HG03565 (cell line): ENCODE measurements around the gene HIGD1A.
A peak's percentile ranks its signal among the peaks of the same experiment; 100 is the strongest.
"Not testable (repeated sequence)": the region's sequence is repeated elsewhere in the genome, so short reads cannot be mapped to it uniquely, and the experiment has no call there.

Experiments
- ATAC-seq: cut with Tn5 transposase; IDR thresholded peaks from one replicate; pipeline ENCODE4 v1.9.1; 2021; ENCODE audit warnings: mild to moderate bottlenecking, moderate library complexity; ENCODE audit not compliant: unreplicated experiment

HIGD1A gene

DNA sequence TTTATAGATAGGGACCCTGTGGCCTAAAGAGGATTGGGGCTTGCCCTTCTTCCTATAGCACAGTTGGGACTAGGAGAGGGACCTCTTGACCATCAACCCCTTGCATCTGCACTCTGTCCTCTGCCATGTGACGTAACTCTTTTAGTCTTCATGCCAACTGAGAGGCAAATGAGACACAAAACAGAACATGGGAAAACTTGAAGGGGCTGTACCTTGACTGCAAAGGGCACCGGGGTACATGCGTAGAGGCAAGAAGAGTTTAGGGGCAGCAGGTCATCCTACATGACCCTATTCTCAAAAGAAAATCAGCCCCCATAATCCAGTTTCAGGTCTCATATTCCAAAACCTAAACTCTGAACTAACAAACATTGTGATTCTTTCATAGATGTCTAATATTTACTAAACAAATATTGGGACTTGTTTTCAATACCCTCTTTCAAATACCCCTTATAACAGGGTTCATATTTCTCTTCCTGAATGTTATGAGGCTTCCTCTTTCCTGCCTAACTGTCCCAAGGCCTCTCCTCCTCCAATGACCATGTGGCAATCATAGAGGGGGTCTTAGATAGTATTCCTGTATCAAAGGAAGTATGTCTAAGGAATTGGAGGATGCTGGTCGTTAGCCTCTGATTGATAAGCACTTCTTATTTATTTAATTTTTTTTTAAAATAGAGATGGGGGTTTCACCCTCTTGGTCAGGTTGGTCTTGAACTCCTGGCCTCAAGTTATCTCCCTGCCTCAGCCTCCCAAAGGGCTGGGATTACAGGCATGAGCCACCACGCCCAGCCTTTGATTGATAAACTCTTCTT lies 25.5 kb upstream of the HIGD1A start:
- no peak for ATAC-seq

DNA sequence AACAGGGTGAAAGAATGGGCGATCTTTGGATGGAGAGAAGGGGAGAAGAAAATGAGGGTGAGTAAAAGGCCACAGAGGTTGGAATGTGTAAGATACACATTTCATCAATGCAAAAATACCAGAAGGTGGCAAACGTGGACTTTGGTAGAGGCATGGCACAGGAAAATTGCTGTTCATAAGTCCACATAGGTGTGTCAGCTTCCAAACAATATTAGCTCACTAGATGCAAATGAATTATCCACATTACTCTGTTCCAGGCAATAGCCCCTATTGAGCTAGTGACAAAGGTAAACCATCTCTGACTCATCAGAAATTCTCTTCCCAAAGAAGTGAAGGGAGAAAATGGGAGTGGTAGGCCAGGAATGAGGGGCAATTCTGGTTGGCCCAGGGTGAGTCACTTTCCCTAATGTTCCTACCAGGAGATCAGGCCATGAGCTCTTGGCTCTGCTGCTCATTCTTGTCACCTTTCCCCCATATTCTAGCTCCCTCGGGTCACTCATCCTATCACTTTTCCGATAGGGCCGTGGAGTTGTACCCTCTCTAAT lies 24.9 kb upstream of the HIGD1A start:
- ATAC-seq = no peak

DNA sequence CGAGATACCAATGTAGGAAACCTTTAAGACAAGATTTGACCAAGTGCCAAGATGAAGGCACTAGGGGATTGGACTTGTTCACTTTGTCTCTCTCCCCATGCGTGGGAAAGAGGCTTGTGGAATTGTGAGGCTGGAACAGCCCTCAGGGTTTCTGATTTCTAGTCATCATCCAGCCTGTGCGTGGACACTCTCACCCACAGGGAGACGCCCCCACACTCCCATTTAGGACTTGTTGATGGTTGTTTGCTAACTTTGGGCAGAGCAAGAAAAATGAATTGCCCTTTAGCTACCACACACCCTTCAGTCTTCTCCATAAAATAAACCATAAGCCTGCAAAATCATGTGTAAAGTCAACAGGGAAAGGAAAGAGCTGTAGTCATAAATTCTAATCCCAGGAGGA lies 23.4 kb upstream of the HIGD1A start:
- no peak for ATAC-seq

DNA sequence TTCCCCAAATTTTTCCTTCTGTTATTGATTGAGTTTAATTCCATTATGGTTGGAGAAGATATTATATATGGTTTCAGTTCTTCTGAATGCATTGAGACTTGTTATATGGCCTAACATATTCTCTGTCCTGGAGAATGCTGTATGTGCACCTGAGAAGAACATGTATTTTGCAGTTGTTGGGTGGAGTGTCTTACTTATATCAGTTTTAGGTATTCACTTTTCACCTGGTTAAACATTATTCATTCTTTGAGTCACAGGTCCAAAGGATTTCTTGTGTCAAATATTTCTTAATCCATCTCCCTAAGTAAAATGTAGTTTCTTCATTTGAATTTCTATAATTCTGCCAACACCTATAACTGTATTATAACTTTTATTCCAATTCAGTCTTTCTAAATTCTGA lies 22.7 kb upstream of the HIGD1A start:
- no peak for ATAC-seq

DNA sequence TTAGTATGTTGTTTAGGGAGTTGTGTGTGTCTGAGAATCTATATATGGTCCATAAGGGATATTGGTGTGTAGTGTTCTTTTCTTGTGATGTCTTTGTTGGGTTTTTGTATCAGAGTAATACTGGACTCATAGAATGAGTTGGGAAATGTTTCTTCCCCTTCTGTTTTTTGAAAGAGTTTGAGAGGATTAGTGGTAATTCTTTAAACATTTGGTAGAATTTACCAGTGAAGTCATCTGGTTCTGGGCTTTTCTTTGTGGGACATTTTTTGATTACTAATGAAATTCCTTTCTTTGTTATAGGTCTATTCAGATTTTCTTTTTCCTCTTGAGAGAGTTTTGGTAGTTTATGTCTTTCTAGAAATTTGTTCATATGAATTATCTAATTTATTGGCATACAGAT lies 21.9 kb upstream of the HIGD1A start:
- no peak for ATAC-seq

DNA sequence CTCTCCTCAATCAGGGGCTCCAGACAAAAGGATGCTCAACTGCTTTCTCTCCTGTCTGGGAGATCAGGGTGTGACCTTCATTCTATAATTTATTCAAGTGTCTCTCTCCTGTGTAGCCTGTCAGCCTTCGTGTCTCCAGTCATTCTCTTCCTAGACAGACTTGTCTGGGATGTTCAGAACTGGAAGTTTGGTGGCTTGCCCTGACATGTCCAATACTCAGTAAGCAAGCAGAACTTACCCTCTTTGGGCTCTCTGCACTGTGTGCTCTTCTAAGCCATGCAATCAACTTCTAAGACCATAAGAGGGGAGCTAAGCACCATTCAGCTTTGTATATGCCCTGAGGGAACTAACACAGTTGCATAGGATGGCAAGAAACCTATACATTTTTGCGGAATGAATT lies 19.1 kb upstream of the HIGD1A start:
- no peak for ATAC-seq

DNA sequence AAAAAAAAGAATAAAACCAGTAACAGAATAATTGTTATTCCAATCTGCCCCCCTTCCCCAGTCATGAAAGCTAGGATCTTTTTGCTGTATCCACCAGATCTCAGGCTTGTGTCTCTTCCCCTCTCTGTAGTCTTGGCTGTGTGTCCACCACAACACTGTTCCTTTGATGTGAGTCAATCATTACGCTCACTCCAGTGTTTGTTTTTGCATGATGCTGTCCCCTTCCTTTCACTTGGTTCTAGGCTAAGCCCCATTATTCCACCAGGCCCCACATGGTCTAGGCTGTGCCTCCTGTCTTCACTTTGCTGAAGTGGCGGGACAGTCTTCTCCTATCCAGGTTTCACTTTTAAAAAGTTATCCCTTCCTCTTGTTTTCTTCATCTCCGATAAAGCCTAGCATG lies 18.5 kb upstream of the HIGD1A start:
- no peak for ATAC-seq

DNA sequence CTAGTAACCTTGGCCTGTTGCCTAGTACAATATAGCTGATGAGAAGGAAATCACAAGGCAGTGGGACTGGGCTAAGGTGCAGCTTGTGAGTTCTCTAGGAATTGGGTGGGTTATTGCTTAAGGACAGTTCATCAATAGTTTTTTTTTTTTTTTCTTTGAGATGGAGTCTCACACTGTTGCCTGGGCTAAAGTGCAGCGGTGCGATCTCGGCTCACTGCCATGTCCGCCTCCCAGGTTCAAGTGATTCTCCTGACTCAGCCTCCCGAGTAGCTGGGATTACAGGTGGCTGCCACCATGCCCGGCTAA lies 16.4 kb upstream of the HIGD1A start:
- ATAC-seq = no peak

DNA sequence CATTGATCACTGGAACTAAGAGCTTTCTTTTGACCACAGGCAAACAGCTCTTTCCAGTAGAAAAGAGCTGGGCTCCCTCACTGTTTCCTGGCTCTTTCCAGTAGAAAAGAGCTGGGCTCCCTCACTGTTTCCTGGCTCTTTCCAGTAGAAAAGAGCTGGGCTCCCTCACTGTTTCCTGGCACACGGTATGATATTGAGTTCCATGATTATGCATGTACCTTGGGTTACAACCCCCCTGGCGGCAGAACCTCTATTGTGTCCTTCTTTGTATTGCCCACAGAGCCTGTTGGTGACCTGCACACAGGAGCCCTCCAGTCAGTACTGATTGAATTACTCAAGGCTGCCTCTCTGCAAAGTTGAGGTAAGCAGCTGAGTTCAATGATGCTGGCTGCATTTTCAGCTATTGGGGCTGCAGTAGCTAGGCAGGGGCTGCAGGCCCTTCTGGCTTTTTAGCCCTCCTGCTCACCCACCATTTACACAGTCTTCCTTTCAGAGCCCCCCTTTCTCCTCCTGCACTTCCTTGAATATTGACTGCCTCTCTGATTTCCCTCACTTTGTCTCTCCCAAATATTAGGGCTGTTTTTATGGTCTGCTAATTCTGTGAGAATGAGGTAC lies 15.2 kb upstream of the HIGD1A start:
- ATAC-seq = no peak

DNA sequence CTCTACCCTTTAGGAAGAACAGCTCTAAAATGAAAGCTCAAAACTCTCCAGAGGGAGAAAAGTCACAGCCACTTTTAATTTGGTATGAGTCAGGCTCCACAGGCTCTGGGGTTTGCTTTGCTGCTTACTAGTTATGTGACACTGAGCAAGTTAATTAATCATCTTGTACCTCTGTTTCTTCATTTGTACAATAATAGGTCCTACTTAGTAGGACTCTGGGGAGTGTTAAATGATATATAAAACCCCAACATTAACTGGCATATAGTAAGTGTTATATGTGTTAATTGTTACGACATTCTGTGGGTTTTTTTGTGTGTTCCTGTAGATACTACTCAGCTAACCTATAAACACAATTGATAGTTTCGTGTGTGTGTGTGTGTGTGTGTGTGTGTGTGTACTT lies 11.5 kb upstream of the HIGD1A start:
- no peak for ATAC-seq

DNA sequence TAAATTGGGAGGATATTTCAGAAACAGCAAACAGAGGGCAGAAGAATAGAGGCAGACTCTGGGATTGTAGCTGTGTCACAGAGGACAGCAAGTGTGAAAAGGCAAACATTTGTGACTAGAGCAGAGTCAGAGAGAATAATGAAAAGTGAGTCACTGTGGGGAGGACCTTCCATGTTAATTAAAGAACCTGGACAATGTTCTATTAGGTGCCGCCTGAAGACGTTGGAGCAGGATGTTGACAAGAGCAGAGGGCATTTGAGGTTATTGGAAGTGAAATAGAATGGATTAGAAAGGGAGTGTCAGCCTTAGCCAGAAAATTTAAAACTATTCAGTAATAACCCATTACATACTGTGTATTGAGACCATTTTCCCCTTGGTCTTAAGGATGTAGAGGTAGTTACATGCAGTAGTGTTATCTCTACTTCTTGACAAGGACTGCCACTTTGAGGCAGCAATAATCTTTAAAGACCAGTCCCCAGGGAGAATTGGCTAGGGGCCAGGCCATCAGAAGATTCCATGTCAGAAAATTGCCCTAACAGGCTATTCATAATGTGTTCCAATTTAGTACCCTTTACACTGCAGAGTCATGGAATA lies 10.7 kb upstream of the HIGD1A start:
- ATAC-seq = no peak

DNA sequence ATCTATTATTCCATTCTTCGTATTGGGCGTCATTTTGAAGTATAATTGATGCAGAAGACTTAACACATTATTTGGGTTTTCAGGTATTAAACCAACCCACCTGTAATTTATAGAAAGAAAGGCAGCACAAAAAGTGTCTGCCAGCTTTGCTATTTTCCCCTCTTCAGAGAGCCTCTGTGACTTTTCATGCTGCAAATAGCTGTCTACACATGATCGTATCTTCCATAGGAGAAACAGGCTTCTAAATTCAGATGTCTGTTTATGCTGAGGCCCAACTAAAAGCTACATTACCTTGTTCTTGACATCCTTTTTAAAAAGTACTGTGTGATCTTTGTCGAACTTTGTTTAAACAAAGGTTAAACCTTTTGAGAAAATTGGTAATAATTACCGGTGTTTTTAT lies 10.0 kb upstream of the HIGD1A start:
- no peak for ATAC-seq

DNA sequence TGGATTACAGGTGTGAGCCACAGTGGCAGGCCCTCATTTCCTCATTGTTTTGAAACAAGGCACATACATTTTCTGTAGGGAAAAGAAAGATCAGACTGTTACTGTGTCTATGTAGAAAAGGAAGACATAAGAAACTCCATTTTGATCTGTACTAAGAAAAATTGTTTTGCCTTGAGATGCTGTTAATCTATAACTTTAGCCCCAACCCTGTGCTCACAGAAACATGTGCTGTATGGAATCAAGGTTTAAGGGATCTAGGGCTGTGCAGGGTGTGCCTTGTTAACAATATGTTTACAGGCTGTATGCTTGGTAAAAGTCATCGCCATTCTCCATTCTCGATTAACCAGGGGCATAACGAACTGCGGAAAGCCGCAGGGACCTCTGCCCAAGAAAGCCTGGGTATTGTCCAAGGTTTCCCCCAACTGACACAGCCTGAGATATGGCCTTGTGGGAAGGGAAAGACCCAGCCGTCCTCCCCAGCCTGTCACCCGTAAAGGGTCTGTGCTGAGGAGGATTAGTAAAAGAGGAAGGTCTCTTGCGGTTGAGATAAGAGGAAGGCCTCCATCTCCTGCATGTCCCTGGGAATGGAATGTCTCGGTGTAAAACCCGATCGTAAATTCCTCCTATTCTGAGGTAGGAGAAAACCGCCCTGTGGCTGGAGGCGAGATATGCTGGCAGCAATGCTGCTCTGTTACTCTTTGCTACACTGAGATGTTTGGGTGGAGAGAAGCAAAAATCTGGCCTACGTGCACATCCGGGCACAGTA lies 7.0 kb upstream of the HIGD1A start:
- not testable (repeated sequence) for ATAC-seq

DNA sequence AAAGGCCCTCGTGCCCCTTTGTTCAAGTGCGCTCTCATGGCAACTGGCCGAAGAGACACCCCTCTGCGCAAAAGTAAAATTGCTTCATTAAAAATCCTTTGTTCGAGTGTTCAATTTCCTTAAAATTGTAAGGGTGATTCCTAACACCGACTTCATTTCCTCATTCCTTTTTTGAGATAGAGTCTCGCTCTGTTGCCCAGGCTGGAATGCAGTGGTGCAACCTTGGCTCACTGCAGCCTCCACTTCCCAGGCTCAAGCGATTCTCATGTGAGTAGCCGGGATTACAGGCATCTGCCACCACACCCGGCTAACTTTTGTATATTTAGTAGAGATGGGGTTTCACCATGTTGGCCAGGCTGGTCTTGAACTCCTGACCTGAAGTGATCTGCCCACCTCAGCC lies 6.4 kb upstream of the HIGD1A start:
- not testable (repeated sequence) for ATAC-seq

DNA sequence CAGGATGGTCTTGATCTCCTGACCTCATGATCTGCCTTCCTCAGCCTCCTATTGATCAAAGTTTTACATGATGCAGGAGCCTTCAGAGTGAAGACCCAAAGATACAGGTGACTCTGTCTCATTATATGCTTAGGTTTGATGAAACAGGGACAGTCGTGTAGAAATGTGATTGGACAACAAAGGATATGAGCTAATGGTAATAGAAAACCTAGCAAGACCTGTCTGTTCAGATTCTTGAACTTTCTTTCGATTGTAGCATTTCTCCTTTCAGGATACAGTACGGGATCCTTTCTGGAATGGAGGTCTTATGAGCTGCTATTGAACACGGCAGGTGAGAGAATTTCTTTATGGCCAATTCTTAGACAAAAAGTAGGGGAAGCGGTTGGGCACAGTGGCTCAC lies 4.9 kb upstream of the HIGD1A start, which contains the start of gene ACKR2:
TSS of gene ACKR2 (plus strand) at position 244 of the 400 bp plus-strand sequence. CDS start 55,058 bp downstream, outside the sequence.
- no peak for ATAC-seq

DNA sequence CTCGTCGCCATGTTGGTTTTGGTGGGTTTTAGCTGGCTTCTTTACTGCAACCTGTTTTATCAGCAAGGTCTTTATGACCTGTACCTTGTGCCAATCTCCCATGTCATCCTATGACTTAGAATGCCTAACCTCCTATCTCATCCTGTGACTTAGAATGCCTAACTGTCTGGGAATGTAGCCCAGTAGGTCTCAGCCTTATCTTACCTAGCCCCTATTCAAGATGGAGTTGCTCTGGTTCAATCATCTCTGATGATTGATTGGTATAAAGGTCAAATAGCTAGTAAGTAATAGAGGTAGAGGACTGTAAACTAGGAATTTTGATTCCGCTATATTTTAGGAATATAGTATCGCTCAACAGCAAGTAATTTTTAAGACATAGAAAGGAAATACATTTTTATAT lies 3.6 kb upstream of the HIGD1A start:
- no peak for ATAC-seq

DNA sequence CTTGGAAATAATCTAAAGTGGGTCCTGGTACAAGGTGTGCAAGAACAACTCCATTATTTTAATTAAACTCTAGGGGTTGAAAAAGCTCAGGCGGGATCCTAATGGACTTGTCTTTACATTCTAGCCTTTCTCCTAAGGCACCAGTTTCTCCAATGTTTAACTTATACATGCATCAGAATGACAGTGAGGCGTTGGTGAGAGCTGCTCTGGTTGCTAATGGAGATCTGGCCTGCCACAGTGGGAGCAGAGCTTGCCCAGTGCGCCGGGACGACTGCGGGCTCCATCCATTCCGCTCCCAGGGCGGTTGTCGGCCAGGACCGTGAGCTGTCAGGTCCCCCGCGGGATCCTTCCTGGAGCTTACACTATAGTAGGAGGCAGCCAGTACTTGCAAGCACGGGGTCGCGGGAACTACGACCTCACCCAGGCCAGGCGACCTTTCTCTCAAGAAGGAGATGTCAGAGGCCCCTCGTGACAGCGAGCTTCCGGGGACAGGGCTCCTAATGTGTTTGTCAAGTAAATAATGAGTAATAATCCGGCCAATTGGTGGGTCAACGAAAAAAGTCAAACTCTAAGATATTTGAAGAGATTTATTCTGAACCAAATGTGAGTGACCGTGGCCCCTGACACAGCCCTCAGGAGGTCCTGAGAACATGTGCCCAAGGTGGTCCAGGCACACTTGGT lies 991 bp upstream of the HIGD1A start:
- no peak for ATAC-seq

DNA sequence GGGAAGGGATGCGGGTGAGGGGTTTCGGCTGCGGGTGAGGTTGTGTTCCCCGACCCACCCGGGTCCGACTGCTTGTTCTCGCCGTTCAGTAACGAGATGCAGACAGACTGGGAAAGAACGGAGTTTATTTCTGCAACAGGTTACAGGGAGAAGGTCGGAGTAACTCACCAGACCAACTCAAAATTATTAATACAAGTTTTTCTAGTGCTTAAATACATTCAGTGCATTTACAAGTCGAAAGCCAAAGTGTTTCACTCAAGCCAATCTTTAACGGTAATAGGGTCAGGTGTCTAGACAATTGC lies 492 bp upstream of the HIGD1A start:
- ATAC-seq = no peak

DNA sequence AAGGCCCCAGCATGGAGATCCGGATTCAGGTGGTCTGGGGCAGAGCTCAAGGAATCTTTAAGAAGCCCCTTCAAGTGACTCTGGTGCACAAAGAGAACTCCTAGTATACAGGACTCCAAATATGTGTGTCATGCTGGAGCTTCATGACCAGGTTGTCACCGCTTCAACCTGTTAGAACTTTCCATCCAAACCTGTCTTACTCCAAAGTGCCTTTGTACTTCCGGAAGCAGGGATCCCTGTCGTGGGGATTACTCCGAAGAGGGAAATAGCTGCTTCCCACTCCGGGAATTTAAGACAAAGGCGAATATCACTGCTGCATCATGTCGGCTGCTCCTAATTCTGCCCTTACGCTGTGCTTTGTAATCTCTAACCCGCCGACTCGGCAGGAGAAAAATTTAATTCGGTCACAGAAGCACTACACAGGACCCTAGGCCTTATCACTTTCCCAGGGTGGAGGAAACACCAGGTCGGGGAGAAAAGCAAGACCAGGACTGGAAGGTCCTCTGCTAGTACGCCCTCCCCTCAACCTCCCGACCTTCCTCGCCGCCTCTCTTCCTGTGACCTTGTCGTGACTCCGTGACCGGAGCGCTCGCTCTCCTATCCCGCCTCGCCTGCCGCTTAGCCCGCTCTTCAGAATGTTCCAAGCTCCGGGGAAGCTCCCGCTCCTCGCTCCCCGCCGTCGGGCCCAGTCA lies 730 bp downstream of the HIGD1A start:
- ATAC-seq = peak; percentile 3

DNA sequence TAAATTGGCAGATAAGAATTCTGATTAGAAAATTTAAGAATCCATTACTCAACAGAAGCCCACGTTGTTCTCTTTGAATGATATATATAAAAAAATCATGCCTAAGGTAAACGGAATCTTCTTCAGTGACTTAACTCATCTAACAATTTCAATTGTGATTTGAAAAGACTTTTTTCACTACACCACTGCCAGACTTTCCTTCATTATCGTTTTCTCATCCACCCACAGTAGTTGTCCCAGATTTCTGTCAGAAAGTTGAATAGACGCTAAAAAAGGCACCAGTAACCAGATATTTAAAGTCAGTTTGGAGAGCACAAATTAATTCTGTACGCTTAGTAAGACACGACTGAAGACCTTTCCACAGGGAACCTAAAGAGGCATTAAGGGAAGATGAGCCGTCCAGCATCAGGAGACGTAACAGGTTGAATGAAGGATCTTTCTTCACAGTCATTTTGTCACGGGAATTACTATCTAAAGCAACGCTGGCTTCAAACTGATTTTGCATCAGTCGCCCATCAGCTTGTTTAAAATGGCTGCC lies 1.3 kb downstream of the HIGD1A start:
- ATAC-seq = no peak
